Cerebellar cortex (tissue), 1 donor: ENCODE measurements around the gene GNLY.
"Not testable (repeated sequence)": the region's sequence is repeated elsewhere in the genome, so short reads cannot be mapped to it uniquely, and the experiment has no call there.

Source experiments
- DNase-seq: peaks from one replicate; pipeline ENCODE4 v3.0.0-alpha.2; 2015; ENCODE audit warnings: low spot score

GNLY gene

DNA sequence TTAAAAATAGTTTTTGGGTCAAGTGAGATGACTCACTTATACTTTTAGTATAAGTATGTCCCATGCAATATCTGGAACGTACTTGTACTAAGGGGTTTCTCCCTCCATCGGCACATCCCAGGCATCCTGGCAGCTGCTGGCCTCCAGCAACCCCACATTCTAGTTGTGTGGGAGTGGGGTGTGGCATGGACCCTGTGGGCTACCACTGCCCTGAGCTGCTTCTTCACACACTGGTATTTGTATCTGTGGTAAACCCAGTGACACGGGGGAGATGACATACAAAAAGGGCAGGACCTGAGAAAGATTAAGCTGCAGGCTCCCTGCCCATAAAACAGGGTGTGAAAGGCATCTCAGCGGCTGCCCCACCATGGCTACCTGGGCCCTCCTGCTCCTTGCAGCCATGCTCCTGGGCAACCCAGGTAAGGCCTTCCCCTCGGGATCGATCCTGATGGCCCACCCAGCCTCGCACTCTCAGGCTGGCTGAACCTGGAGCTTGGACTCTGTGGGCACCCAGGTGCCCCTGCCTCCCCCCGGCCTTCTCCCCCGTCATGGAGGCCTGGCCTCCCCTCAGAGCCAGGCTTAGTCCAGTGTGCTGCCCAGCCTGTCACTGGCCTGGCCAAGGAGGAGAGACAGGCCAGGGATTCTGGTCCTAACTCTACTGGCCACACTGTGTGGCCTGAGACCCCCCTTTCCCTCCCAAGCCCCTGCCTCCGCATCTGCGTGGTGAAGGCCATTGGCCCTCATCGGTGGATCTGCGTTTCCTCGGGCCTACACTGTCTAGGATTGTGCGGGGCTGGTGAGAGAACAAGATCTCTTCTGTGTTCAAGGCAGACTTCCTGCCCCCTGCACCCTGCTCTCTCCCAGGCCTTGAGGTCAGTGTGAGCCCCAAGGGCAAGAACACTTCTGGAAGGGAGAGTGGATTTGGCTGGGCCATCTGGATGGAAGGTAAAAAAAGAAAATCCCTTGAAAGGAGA, at the start of gene GNLY:
TSS of gene GNLY (plus strand) at position 307 of the 974 bp plus-strand sequence. CDS start at position 368, 61 bp downstream.
- no peak for DNase-seq

DNA sequence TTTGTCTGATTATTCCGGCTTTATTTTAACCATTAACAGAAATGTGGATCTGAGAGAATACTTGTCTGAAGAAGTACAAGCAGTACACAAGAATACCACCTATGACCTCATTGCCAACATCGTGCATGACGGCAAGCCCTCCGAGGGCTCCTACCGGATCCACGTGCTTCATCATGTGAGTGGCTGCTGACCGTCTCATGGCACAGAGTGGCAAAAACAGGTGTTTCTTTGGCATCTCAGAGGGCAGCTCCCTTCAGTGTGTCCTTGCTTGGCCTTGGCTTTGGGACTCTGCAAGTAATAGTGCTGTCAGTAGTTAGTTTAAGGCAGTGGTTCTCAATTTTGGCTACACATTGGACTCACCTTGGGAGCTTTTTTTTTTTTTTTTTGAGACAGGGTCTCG, 49.2 kb upstream of the GNLY start:
- DNase-seq: no peak

DNA sequence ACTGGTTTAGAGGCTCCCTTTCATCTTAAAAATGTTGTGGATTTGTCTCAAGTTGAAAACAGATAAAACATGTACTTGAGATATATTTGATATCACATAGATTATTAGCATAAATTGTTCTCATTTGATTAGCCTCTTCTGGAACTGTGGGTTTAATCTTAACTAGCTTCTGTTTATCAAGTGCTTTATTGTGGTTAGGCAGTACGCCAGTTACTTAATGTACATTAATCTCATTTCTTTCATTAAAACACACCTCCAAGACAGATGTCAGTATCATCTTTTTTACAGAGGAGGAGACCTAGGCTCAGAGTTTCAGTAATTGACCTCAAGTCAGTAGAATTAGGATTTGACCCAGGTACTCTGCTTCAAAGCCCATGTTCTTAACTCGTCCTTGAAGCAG, 48.0 kb upstream of the GNLY start:
- no peak for DNase-seq

DNA sequence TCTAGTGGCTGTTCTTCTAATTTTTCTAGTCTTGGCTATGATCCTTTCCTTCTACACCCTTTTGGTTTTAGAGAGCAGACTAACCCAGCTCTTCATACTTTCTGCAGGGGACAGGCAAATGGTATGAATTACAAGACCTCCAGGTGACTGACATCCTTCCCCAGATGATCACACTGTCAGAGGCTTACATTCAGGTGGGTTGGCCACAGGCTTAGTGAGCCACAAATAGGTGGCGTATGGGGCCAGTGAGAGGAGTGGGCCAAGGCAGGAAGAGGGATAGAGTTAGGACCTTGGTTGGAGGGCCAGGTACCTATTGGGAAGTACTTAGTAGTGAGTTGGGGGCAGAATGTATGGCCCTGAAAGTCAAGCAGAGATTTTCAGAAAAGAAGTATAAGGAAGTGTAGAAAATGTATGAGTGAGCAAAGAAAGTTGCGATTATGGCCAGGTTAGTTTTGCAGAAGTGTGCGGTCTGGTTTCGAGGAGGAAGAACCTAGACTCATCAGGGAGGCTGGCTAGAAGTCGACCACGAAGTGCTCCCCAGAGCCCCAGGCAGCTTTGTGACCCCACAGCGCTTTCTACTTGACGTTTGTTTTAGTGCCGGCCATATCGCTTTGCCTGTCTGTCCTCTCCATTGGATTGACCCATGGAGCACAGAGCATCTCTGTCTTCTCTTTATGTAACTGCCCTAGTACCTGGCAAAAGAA, 46.2 kb upstream of the GNLY start:
- no peak for DNase-seq

DNA sequence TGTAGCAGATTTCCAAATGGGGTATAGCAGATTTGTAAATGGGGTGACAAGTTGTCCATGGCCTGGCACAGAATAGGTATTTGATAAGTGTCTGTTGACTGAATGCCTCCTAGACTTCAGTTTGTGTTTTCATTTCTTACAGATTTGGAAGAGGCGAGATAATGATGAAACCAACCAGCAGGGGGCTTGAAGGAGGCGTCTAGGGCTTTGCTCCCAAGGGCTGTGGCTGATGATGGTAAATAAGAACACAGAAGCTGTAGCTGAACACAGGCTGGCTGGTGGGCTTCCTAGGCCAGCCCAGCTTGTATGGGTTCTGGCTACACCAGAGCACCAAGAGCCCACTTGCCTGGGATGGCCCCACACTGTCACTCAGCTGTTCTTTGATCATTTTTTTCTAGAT, 45.5 kb upstream of the GNLY start:
- DNase-seq: peak; percentile 15

DNA sequence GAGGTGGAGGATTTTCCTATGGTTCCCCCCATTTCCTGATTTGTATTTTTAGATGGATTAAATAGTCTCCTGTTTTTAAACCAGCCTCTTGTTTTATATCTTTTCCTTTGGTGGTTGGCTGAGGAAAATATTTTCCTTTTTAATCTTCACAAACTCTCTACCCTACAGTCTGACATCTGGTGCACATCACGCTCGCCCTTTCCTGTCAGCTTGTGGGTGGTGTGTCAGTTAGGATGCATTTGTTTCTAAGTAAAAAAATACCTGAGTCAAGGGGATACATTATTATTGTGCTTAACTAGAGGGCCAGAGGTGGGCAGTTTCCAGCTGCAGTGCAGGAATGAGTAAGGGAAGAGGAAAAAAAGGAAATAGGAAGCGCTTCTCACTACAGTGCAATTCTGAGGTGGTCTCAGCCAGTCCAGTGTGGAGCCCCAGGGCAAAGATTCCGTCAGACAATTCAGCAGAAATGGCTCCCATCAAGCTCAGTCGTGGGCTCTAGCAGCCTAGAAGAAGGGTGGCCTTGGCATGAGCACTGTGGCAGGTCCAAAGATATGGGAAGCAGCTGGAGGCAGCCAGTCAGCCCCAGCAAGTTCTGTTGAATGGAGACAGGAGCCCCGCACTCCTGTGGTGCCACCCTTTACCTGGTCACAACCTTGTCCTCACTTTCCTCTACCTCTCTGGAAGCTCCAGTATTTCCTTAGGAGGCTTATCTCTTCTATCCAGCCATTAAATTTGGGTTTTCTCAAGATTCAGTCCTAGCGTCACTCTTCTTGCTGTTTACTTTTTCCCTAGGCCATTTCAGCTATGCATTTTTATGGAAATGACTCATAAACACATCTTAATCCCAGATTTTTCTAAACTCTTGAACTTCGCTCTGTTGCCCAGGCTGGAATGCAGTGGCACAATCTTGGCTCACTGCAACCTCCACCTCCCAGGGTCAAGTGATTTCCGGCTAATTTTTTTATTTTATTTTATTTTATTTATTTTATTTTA, 44.7 kb upstream of the GNLY start:
- DNase-seq: no peak

DNA sequence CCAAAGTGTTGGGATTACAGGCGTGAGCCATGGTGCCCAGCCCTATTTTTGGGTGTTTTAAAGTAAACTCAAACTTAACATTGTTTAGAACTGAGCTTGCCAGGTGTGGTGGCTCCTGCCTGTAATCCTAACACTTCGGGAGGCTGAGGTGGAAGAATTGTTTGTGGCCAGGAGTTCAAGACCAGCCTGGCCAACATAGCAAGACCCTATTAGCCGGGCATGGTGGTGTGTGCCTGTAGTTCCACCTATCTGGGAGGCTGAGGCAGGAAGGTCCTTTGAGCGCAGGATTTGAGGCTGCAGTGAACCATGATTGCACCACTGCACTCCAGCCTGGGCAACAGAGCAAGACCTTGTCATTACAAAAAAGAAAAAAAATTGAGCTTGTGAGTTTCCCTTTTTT, 43.7 kb upstream of the GNLY start:
- DNase-seq: no peak

DNA sequence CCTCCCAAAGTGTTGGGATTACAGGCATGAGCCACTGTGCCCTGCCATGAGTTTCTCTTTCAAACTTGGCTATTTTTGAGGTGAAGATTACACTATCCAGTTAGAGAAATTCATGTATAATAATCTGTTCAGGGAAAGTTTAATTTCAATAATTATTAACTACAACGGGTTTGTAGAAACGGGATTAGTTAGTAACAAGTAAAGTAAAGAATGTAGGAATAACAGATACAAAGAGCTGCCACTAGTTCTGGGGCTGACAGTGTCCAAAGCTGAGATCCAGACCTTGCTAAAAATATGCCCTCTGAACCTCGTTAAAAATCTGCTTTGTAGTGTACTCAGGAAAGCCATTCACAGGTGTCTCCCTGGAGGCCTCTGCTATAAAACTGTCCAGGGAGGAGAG, 43.1 kb upstream of the GNLY start:
- no peak for DNase-seq

DNA sequence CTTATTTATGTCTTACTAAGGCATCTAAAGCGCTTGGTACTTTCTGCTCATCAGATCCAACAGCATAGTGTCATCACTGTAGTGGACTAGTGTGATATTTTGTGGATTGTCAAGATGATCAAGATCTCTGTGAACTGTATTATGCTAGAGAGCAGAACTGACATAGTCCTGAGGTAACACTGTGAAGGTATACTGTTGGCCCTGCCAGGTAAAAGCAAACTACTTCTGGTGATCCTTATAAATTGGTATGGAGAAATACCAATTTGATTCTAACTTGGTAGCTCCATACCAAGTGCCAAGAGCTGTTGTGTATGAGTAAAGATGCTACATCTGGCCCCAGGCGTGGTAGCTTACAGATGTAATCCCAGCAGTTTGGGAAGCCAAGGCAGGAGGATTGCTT, 42.1 kb upstream of the GNLY start:
- no peak for DNase-seq

DNA sequence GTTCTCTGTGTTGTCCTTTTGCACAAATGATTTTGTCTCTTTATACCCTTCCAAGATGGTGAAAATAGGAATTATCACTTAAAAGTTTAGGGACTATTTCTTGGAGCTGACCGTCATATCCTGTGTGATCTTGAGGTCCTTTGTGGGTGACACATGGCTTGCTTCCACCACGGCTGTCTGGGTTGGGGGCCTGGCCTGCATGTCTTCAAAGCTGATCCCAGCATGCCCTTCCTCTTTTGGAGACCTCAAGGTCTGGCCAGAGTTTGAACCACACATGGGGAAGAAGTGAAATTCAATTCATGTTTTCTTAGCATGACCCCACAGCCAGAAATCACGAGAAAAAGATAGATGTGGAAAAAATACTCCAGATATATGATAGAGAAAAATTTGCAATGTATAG, 40.2 kb upstream of the GNLY start:
- no peak for DNase-seq

DNA sequence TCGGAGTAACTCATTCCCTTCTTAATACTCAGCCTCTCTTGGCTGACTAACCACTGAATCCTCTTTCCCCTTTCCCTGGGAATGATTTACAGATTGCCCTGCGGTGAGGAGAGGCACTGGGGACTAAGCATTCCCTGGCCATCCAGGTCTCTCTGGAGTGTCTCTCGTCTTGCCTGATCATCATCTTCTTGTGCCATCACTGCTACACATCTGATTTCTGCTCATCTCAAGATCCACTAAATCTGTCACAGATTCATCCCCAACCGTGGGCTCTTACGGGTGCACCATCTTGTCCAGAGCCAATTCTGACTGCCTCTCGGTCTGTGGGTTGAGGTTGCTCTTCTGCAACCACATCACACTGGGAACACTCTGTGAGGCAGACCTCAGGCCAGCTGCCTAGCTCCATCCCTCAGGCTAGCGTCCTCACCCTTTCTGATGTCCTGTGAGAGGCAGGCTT, 38.2 kb upstream of the GNLY start:
- DNase-seq: no peak

DNA sequence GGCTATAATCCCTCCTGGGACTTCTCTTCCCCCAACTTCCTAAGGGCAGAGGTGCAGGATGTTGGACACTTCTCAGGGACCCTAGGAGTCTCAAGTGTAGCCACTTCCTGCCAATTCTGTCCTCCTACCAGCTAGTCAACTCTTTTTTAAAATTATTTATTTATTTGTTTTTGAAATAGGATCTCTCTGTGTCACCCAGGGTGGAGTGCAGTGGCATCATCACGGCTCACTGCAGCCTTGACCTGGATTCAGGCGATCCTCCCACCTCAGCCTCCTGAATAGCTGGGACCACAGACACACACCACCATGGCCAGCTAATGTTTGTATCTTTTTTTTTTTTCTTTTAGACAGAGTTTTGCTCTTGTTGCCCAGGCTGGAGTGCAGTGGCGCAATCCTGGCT, 37.7 kb upstream of the GNLY start:
- DNase-seq: no peak

DNA sequence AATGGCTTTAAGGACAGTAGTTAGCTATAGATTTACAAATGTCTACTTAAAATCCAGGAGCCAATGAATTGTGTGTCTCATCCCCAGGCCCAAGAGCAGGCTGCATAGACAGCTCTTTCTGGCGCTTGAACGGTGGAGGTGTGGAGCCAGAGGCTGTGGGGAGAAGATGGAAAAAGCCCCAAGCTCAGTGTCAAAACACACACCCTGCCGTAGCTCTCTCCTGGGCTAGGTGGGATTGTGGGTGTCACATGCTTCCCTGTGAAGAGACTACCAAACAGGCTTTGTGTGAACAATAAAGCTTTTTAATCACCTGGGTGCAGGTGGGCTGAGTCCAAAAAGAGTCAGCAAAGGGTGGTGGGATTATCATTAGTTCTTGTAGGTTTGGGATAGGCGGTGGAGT, 36.8 kb upstream of the GNLY start:
- not testable (repeated sequence) for DNase-seq

DNA sequence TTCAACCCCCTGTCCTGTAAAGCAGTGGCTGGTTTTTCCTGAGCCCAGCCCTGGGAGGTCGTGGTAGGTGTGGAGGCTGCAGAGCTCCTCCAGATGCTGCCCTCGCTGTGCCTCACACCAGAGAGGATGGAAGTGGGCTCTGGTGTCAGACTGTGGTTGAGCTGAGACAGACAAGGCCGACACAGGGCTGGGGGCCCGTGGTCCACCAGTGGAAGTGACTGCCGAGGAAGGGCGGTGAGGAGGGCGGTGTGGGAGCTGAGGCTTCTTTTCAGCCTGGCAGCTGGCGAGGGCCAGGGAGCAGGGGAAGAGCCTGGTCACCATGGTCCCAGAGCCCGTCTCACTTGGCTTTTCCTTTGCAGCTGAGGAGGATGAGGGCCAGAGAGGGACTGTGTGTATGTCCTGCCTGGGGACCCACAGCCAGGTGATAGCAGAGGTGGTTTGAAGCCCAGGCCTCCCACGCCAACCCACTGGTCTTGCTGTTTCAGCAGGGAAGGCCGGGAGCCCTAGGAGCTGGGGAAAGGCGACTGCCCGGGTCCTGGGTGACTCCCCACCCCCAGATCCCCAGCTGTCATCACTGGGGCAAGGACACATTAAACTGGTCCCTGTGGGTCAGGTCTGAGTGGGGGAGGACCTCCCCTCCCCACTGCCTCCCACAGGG, 34.7 kb upstream of the GNLY start:
- no peak for DNase-seq

DNA sequence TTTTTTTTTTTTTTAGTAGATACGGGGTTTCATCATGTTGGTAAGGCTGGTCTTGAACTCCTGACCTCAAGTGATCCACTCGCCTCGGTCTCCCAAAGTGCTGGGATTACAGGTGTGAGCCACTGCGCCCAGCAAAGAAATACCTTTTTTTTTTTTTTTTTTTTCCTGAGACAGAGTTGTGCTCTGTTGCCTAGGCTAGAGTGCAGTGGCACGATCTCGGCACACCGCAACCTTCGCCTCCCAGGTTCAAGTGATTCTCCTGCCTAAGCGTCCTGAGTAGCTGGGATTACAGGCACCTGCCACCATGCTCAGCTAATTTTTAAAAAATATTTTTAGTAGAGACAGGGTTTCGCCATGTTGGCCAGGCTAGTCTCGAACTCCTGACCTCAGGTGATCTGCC, 33.9 kb upstream of the GNLY start:
- DNase-seq: not testable (repeated sequence)

DNA sequence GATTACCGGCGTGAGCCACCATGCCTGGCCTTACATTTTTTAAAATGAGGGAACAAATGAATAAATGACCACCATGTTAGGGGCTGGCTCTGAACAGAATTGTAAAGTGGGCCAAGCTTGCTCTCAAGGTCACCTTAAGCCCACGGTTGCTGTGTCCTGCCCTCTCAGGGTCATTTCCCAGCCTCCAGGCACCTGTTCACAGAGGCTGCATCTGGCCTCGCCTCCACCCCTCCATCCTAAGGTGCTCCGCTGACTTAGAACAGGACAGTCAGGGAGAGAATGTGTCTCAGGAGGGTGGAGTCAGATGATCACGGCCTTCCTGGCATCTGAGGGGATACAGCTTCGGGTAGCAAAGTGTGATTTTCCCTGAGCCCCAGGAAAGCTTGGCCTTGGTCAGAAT, 33.4 kb upstream of the GNLY start:
- no peak for DNase-seq

DNA sequence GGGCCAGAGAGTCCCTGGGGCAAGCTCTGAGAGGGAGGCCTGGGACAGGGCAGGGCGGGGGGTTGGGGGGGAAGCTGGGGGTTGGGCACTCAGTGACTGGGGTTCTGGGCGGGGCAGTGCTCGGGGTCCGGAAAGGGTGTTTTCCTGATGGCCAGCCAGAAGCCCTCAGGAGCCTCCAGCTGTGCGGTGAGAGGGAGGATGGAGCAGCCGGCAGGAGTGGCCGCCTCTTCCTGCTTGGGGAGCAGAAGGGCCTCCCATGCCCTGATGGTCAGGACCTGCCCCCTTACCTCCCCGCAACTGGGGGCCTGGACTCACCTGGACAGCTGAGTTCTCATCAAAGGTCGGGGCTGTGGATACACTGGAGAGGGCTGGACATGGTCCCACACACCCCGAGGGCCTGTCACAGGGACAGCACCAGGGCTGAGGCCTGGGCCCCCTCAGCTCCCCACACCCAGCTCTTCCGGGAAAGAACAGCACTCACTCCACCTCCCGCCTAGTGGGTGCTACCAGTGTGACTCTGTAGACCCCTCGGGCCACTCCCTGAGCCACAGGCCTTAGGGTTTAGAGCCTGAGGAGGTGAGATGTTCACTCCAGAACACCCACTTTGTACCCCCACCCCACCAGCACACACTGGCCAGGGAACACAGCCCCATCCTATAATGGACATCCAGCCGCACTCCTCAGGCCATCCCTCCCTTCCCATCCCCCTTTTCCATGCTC, 32.9 kb upstream of the GNLY start:
- no peak for DNase-seq

DNA sequence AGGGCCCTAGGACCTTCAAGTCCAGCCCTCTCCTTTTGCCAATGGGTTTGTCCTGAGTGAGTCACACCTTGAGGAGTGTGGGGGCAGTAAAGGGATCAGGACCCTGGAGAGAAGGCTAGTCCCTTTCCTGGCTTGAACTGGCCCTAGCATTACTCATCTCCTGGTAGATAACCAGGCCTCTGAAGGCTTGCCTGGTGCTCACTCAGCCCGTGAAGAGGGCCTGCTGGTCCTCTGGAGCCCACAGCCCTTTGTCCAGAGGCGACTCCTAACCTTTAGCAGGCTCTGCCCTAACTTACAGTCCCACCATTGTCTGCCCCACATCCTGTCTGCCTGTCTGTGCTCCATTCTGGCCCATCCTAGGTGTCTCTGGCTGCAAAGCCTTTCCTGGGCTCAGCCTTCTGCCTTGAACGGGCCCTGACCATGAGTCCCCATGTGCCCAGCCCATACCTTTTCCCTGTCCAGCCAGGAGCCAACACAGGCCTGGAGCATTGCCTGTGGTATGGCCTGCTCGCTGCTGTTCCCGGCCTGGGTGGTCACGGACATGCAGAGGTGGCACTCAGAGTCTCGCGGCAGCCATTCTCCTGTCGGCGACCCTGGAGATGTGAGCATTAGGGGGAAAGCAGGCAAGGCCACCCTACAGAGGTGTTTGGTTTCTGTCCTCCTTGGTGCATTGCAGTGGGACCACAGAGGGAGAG, 31.1 kb upstream of the GNLY start:
- no peak for DNase-seq

DNA sequence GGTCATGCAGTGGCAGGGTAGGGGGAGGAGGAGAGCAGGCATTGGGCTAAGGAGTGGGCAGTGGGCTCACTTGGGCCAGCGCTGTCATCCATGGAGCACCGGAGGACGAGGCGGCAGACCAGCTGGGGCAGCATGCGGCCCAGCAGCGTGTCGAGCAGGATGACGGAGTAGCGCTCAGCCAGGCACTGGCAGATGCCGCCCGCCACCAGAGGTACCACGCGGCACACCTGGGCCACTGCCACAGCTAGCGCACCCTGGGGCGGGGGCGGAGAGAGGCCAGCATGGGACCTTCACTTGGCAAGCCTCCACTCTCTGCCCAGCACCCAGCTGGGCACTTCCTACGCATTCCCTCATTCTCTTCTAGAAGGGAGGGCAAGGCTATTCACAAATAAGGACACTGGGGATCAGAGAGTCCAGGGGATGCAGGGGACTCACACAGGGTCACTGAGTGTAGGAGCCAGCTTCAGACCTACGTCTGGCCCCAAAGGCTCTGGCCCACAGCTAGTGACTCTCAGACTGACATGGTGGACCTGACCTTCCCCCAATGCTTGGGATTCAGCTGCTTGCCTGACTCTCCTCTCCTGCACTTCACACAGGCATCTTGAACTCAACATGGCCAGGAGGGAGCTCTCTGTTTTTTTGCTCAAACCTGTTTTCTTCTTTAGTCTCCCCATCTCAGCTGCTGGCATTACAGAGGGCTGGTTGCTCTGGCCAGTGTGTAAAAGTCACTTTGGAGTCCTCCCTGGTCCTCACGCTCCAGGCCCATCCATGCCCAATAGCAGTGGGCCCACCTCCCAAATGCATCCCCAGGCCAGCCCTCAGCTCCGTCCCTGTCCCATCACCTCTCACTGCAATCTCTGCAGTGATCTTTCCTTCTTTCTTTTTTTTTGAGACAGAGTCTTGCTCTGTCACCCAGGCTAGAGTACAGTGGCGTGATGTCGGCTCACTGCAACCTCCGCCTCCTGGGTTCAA, 30.3 kb upstream of the GNLY start:
- no peak for DNase-seq
